HepG2 (cell line): ENCODE results near the gene ZNF48. TPM values are rescaled to one million over a fixed set of nuclear protein-coding genes. Genes with fewer than 3 reads are reported as not detected.

Experiments used
- KDM5B ChIP-seq: sonication (generic); formaldehyde crosslinking; IDR thresholded peaks from 2 replicates; pipeline ENCODE4 v1.4.0; 2020; ENCODE audit warnings: missing genetic modification reagents, mild to moderate bottlenecking, borderline replicate concordance
- MTF1 ChIP-seq: sonication (generic); formaldehyde crosslinking; IDR thresholded peaks from 2 replicates; pipeline ENCODE4 v1.5.0; 2020; ENCODE audit warnings: missing genetic modification reagents
- NCOA2 ChIP-seq: sonication (generic); formaldehyde crosslinking; IDR thresholded peaks from 2 replicates; pipeline ENCODE4 v1.8.0; 2022; ENCODE audit warnings: inconsistent platforms
- NONO ChIP-seq, 2 experiments: fragments of 450-650 bp in 1 of 2; sonication (generic) in 1 of 2; formaldehyde crosslinking in 1 of 2; IDR thresholded peaks in 1 of 2; conservative IDR thresholded peaks in 1 of 2; 2 replicates each; pipeline versions ENCODE4 v1.6.1 to v1.8.0; 2017 to 2022; ENCODE audit warnings: mild to moderate bottlenecking in 1 of 2, missing genetic modification reagents in 1 of 2, moderate library complexity in 1 of 2
- RFXAP ChIP-seq: sonication (generic); formaldehyde crosslinking; IDR thresholded peaks from 2 replicates; pipeline ENCODE4 v1.4.0; 2020; ENCODE audit warnings: missing genetic modification reagents, borderline replicate concordance
- SMYD3 ChIP-seq: sonication (generic); formaldehyde crosslinking; IDR thresholded peaks from 2 replicates; pipeline ENCODE4 v1.8.1; 2023; ENCODE audit warnings: mild to moderate bottlenecking, missing genetic modification reagents
- SRF ChIP-seq: IDR thresholded peaks from 2 replicates; pipeline ENCODE4 v1.6.1; 2011; ENCODE audit warnings: mild to moderate bottlenecking, low read depth, low read length, moderate library complexity
- SRY ChIP-seq: sonication (generic); formaldehyde crosslinking; IDR thresholded peaks from 2 replicates; pipeline ENCODE4 v1.8.0; 2022; ENCODE audit warnings: mild to moderate bottlenecking, missing genetic modification reagents
- ZFX ChIP-seq: sonication (generic); formaldehyde crosslinking; IDR thresholded peaks from 2 replicates; pipeline ENCODE4 v1.4.0; 2020; ENCODE audit warnings: mild to moderate bottlenecking, low read depth, missing genetic modification reagents, moderate library complexity
- ZMAT3 ChIP-seq: sonication (generic); formaldehyde crosslinking; conservative IDR thresholded peaks from 2 replicates; pipeline ENCODE4 v1.7.0; 2021; ENCODE audit warnings: missing genetic modification reagents
- ZNF136 ChIP-seq: sonication (generic); formaldehyde crosslinking; IDR thresholded peaks from 2 replicates; pipeline ENCODE4 v1.8.1; 2022; ENCODE audit warnings: low read depth, mild to moderate bottlenecking, moderate library complexity, missing genetic modification reagents
- ZNF432 ChIP-seq: sonication (generic); formaldehyde crosslinking; IDR thresholded peaks from 2 replicates; pipeline ENCODE4 v1.5.0; 2020; ENCODE audit warnings: missing genetic modification reagents, mild to moderate bottlenecking, borderline replicate concordance
- ZNF549 ChIP-seq: sonication (generic); formaldehyde crosslinking; IDR thresholded peaks from 2 replicates; pipeline ENCODE4 v1.5.0; 2020; ENCODE audit warnings: missing genetic modification reagents
- ZNF674 ChIP-seq: sonication (generic); formaldehyde crosslinking; IDR thresholded peaks from 2 replicates; pipeline ENCODE4 v1.5.0; 2020; ENCODE audit warnings: low read depth, mild to moderate bottlenecking, missing genetic modification reagents
- polyA plus RNA-seq, 8 experiments: library from polyadenylated mRNA; depleted of rRNA in 3 of 8; stranded (reverse) in 7 of 8; unstranded in 1 of 8; fragments of >200 nt; fragmentation: Illumina TruSeq in 4 of 8; extraction: Trizol in 4 of 8; gene quantifications; 2 replicates each; pipeline versions ENCODE4 v1.2.1 to v1.2.3, GENCODE V29; 2011 to 2016; ENCODE audit warnings: low read depth in 4 of 8, missing spikeins in 1 of 8, mixed read lengths in 1 of 8; ENCODE audit not compliant: insufficient read depth in 1 of 8
- total RNA-seq, 5 experiments: library from RNA; depleted of rRNA; stranded (reverse); fragments of >200 nt; fragmentation: Illumina TruSeq; extraction: Trizol; gene quantifications; 2 replicates each; pipeline ENCODE4 v1.2.3, GENCODE V29; 2016; ENCODE audit warnings: low read depth in 1 of 5
- TF ChIP-seq, protein P1 (sequence below): IDR thresholded peaks from 2 replicates; pipeline ENCODE4 v1.6.1; 2012; ENCODE audit warnings: low read depth, low read length, improper control_type of control experiment
- TF ChIP-seq, protein P2 (sequence below): sonication (generic); formaldehyde crosslinking; IDR thresholded peaks from 2 replicates; pipeline ENCODE4 v1.4.0; 2020; ENCODE audit warnings: mild to moderate bottlenecking, low read depth, missing genetic modification reagents
- TF ChIP-seq, protein P3 (sequence below): fragments of 450-650 bp; IDR thresholded peaks from 2 replicates; pipeline ENCODE4 v1.6.1; 2016
- TF ChIP-seq, protein P4 (sequence below): sonication (generic); formaldehyde crosslinking; IDR thresholded peaks from 2 replicates; pipeline ENCODE4 v1.8.0; 2022; ENCODE audit warnings: mild to moderate bottlenecking, missing genetic modification reagents; ENCODE audit not compliant: insufficient replicate concordance
- TF ChIP-seq, protein P5 (sequence below): sonication (generic); formaldehyde crosslinking; IDR thresholded peaks from 2 replicates; pipeline ENCODE4 v1.5.1; 2020; ENCODE audit warnings: mild to moderate bottlenecking, missing genetic modification reagents, borderline replicate concordance

ZNF48 gene
- total and polyA plus RNA-seq, 2 of the 13 experiments (the other 11 are each of a cell fraction or from before 2014, with no cell fraction given) = 9.9 to 12.3 TPM

DNA sequence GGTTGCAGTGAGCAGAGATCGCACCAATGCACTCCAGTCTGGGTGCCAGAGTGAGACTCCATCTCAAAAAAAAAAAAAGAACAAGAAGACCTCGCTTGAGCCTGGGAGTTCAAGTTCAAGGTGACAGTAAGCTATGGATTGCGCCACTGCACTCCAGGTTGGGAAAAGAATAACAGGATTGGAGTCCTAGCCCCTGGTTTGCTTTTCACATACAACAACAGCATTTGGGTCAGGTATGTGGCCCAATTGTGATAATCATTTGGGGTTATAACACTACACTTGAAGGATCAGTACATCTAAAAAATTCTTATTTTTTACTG lies 53.9 kb downstream of the ZNF48 start (continued):
- TF ChIP-seq, protein P1, sequence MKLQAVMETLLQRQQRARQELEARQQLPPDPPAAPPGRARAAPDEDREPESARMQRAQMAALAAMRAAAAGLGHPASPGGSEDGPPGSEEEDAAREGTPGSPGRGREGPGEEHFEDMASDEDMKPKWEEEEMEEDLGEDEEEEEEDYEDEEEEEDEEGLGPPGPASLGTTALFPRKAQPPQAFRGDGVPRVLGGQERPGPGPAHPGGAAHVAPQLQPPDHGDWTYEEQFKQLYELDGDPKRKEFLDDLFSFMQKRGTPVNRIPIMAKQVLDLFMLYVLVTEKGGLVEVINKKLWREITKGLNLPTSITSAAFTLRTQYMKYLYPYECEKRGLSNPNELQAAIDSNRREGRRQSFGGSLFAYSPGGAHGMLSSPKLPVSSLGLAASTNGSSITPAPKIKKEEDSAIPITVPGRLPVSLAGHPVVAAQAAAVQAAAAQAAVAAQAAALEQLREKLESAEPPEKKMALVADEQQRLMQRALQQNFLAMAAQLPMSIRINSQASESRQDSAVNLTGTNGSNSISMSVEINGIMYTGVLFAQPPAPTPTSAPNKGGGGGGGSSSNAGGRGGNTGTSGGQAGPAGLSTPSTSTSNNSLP = no peak
- TF ChIP-seq KDM5B (no peak), ZNF674 (CRISPR knock-in tag) (no peak), ZFX (no peak), RFXAP (CRISPR knock-in tag) (no peak), ZNF136 (CRISPR knock-in tag) (no peak), MTF1 (CRISPR knock-in tag) (no peak), SMYD3 (CRISPR knock-in tag) (no peak), SRF (no peak), ZMAT3 (CRISPR knock-in tag) (no peak), NCOA2 (0 out of 2 replicates have a peak, but pooled peaks have one; percentile 50), ZNF549 (CRISPR knock-in tag) (no peak), SRY (CRISPR knock-in tag) (no peak), NONO (IDR thresholded peaks at IDR 0.05) (no peak), NONO (CRISPR knock-in tag; conservative IDR thresholded peaks at IDR 0.05) (peak; percentile 40; the same call in 1 of the 2 replicates), ZNF432 (CRISPR knock-in tag) (no peak)
- TF ChIP-seq, protein P2, sequence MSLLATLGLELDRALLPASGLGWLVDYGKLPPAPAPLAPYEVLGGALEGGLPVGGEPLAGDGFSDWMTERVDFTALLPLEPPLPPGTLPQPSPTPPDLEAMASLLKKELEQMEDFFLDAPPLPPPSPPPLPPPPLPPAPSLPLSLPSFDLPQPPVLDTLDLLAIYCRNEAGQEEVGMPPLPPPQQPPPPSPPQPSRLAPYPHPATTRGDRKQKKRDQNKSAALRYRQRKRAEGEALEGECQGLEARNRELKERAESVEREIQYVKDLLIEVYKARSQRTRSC (CRISPR knock-in tag) = no peak
- TF ChIP-seq, protein P3, sequence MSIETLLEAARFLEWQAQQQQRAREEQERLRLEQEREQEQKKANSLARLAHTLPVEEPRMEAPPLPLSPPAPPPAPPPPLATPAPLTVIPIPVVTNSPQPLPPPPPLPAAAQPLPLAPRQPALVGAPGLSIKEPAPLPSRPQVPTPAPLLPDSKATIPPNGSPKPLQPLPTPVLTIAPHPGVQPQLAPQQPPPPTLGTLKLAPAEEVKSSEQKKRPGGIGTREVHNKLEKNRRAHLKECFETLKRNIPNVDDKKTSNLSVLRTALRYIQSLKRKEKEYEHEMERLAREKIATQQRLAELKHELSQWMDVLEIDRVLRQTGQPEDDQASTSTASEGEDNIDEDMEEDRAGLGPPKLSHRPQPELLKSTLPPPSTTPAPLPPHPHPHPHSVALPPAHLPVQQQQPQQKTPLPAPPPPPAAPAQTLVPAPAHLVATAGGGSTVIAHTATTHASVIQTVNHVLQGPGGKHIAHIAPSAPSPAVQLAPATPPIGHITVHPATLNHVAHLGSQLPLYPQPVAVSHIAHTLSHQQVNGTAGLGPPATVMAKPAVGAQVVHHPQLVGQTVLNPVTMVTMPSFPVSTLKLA = no peak
- TF ChIP-seq, protein P4, sequence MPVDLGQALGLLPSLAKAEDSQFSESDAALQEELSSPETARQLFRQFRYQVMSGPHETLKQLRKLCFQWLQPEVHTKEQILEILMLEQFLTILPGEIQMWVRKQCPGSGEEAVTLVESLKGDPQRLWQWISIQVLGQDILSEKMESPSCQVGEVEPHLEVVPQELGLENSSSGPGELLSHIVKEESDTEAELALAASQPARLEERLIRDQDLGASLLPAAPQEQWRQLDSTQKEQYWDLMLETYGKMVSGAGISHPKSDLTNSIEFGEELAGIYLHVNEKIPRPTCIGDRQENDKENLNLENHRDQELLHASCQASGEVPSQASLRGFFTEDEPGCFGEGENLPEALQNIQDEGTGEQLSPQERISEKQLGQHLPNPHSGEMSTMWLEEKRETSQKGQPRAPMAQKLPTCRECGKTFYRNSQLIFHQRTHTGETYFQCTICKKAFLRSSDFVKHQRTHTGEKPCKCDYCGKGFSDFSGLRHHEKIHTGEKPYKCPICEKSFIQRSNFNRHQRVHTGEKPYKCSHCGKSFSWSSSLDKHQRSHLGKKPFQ = no peak
- TF ChIP-seq, protein P5, sequence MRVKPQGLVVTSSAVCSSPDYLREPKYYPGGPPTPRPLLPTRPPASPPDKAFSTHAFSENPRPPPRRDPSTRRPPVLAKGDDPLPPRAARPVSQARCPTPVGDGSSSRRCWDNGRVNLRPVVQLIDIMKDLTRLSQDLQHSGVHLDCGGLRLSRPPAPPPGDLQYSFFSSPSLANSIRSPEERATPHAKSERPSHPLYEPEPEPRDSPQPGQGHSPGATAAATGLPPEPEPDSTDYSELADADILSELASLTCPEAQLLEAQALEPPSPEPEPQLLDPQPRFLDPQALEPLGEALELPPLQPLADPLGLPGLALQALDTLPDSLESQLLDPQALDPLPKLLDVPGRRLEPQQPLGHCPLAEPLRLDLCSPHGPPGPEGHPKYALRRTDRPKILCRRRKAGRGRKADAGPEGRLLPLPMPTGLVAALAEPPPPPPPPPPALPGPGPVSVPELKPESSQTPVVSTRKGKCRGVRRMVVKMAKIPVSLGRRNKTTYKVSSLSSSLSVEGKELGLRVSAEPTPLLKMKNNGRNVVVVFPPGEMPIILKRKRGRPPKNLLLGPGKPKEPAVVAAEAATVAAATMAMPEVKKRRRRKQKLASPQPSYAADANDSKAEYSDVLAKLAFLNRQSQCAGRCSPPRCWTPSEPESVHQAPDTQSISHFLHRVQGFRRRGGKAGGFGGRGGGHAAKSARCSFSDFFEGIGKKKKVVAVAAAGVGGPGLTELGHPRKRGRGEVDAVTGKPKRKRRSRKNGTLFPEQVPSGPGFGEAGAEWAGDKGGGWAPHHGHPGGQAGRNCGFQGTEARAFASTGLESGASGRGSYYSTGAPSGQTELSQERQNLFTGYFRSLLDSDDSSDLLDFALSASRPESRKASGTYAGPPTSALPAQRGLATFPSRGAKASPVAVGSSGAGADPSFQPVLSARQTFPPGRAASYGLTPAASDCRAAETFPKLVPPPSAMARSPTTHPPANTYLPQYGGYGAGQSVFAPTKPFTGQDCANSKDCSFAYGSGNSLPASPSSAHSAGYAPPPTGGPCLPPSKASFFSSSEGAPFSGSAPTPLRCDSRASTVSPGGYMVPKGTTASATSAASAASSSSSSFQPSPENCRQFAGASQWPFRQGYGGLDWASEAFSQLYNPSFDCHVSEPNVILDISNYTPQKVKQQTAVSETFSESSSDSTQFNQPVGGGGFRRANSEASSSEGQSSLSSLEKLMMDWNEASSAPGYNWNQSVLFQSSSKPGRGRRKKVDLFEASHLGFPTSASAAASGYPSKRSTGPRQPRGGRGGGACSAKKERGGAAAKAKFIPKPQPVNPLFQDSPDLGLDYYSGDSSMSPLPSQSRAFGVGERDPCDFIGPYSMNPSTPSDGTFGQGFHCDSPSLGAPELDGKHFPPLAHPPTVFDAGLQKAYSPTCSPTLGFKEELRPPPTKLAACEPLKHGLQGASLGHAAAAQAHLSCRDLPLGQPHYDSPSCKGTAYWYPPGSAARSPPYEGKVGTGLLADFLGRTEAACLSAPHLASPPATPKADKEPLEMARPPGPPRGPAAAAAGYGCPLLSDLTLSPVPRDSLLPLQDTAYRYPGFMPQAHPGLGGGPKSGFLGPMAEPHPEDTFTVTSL (CRISPR knock-in tag) = peak; percentile 49; the same call in 1 of the 2 replicates
